MCF 10A (cell line): ENCODE measurements around the gene BAG1. TPM values are rescaled to one million over a fixed set of nuclear protein-coding genes. Genes with fewer than 3 reads are reported as not detected.

Experiments used
- BruUV-seq: library from RNA; stranded (reverse); fragments of 400-500 nt; replicated peaks from 2 replicates; lab custom pipeline; 2021; lab: Mats Ljungman, UMichigan
- CTCF ChIA-PET: fragments of 300-600 bp; sonication (Branson Sonifier 250); formaldehyde crosslinking; extraction: SDS; loops from one replicate; lab custom pipeline; 2021; ENCODE audit warnings: antibody characterized with exemption, inconsistent platforms; lab: Yijun Ruan, JAX
- POLR2A ChIA-PET: fragments of 300-600, 350-650 bp; sonication (Branson Sonifier 250); formaldehyde crosslinking; extraction: SDS; loops from one replicate; lab custom pipeline; 2020; ENCODE audit warnings: antibody characterized with exemption, inconsistent platforms; lab: Yijun Ruan, JAX
- DNase-seq: peaks from one replicate; pipeline ENCODE4 v3.0.0-alpha.2; 2018; ENCODE audit not compliant: unreplicated experiment
- H3K27ac Mint-ChIP-seq: one replicate; pipeline ENCODE4 v1.8.0; 2022; ENCODE audit warnings: mild to moderate bottlenecking, low read depth, mixed read lengths; ENCODE audit not compliant: unreplicated experiment
- H3K27me3 Mint-ChIP-seq: one replicate; pipeline ENCODE4 v1.8.0; 2022; ENCODE audit warnings: mixed read lengths; ENCODE audit not compliant: insufficient read depth, unreplicated experiment
- H3K36me3 Mint-ChIP-seq: one replicate; pipeline ENCODE4 v1.8.0; 2022; ENCODE audit warnings: mild to moderate bottlenecking, moderate library complexity, mixed read lengths; ENCODE audit not compliant: insufficient read depth, unreplicated experiment
- H3K4me1 Mint-ChIP-seq: one replicate; pipeline ENCODE4 v1.8.0; 2022; ENCODE audit warnings: mixed read lengths; ENCODE audit not compliant: insufficient read depth, unreplicated experiment
- H3K4me3 Mint-ChIP-seq: one replicate; pipeline ENCODE4 v1.8.0; 2022; ENCODE audit warnings: mild to moderate bottlenecking, moderate library complexity, mixed read lengths; ENCODE audit not compliant: unreplicated experiment
- H3K9me3 Mint-ChIP-seq: one replicate; pipeline ENCODE4 v1.8.0; 2022; ENCODE audit warnings: mixed read lengths; ENCODE audit not compliant: unreplicated experiment
- CTCF ChIP-seq: fragments of 200-600 bp; IDR thresholded peaks from one replicate; pipeline ENCODE4 v1.8.0; 2022; ENCODE audit warnings: antibody characterized with exemption, mild to moderate bottlenecking; ENCODE audit not compliant: unreplicated experiment
- intact Hi-C: fragments of 100-400 bp; cut with micrococcal nuclease; formaldehyde crosslinking; loops from 2 replicates; pipeline ENCODE4 v1.14.1; 2022
- total RNA-seq: library from RNA; stranded (reverse); gene quantifications from 2 replicates; pipeline ENCODE4 v1.2.3, GENCODE V29; 2022

The BAG1 gene
- total RNA-seq, 1 experiment from 2014 or later, result 91.8 TPM

DNA sequence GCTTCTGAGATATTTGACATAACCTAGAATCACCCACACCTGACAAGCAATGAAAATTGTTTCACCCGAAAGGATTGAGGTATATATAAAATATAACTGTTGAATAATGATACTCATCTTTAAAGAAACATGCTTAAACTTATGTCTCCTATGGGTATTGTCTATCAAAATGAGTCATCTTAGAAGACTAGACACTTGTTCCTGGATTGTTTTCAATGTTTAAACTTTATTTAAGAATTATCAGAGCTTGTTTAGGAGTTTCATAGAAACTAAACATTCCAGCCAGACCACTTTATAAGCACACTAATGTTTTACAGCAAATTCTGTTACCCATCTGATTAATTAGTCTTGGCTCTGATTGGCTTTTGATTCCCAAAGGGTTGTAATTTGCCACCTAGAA lies 45.4 kb upstream of the BAG1 start:
- BruUV-seq, result no TSS peak
- no peaks in the 10 kb centered on the region for H3K27me3 Mint-ChIP-seq
- H3K27ac Mint-ChIP-seq, result no peak overlapping the region
- TF ChIP-seq CTCF, result no peak
- H3K9me3 Mint-ChIP-seq, result no peaks in the 10 kb centered on the region
- DNase-seq, result no peak
- no peak overlapping the region for H3K4me3 Mint-ChIP-seq
- H3K4me1 Mint-ChIP-seq, result no peaks in the 10 kb centered on the region
- intact Hi-C loops, result no loop called here
- peaks cover 41% of the 10 kb centered on the region for H3K36me3 Mint-ChIP-seq
- ChIA-PET CTCF (interaction anchor here (0.9 to 1.1 kb wide), 2 partner anchors 10 to 13 kb away, joined by 3 read pairs; no protein-coding TSS in a partner anchor), POLR2A (interaction anchor here (0.7 to 1.3 kb wide), 3 partner anchors 8 to 16 kb away, joined by 3 to 7 read pairs (median 4); no protein-coding TSS in a partner anchor)

- Mint-ChIP-seq H3K27ac (no peak overlapping the region), H3K36me3 (peaks cover 13% of the 10 kb centered on the region), H3K4me1 (no peaks in the 10 kb centered on the region), H3K4me3 (no peak overlapping the region), H3K9me3 (no peaks in the 10 kb centered on the region), H3K27me3 (no peaks in the 10 kb centered on the region)
- POLR2A ChIA-PET, result interaction anchor here (1.0 to 1.4 kb wide), 3 partner anchors 14 to 42 kb away, joined by 3 to 6 read pairs (median 4); partner anchors contain the start of genes BAG1 and CHMP5
- TF ChIP-seq CTCF, result no peak
- no TSS peak for BruUV-seq
- no peak for DNase-seq
- intact Hi-C loops, result no loop called here
- CTCF ChIA-PET, result no interaction called here
These were observed 42.6 kb upstream of the BAG1 start for GRCh38 chr9:33307067-33307466.

DNA sequence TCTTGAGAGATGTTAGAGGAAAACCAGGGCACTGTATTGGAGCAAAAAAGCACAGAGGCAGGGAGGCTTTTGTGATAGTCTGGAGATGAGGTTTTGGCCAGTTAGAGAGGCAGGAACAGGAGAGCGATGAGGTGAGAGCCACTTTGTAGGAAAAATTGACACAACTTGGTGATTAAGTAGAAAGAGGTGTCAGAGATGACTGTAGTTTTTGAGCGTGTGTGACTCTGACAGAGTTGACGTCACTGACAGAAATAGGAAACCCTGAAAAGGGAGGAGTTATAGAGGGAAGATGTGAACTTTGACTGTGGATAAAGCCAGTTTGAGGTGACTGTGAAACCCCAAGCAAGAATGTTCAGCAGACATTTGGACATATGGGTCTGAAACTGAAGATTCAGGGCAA lies 41.5 kb upstream of the BAG1 start:
- BruUV-seq, result no TSS peak
- ChIA-PET POLR2A (no interaction called here), CTCF (no interaction called here)
- Mint-ChIP-seq H3K36me3 (peaks cover 3% of the 10 kb centered on the region), H3K4me1 (no peaks in the 10 kb centered on the region), H3K27ac (no peak overlapping the region), H3K27me3 (no peaks in the 10 kb centered on the region), H3K4me3 (no peak overlapping the region), H3K9me3 (no peaks in the 10 kb centered on the region)
- no peak for DNase-seq
- no peak for TF ChIP-seq CTCF
- intact Hi-C loops, result no loop called here

- no peak for TF ChIP-seq CTCF
- no peak overlapping the region for H3K27ac Mint-ChIP-seq
- H3K4me3 Mint-ChIP-seq, result no peak overlapping the region
- POLR2A ChIA-PET, result interaction anchor here (0.8 to 1.8 kb wide), 3 partner anchors 9 to 12 kb away, joined by 3 to 6 read pairs (median 5); no protein-coding TSS in a partner anchor
- BruUV-seq, result no TSS peak
- no peak for DNase-seq
- CTCF ChIA-PET, result interaction anchor here (0.7 kb wide), 2 partner anchors 21 to 70 kb away, joined by 3 read pairs; no protein-coding TSS in a partner anchor
- H3K36me3 Mint-ChIP-seq, result no peaks in the 10 kb centered on the region
- no peaks in the 10 kb centered on the region for H3K27me3 Mint-ChIP-seq
- no peaks in the 10 kb centered on the region for H3K4me1 Mint-ChIP-seq
- no peaks in the 10 kb centered on the region for H3K9me3 Mint-ChIP-seq
- intact Hi-C loops, result no loop called here
These were observed 39.9 kb upstream of the BAG1 start for GRCh38 chr9:33304362-33304761.
